GM19467 (cell line): Measurements from ENCODE around the gene SYCN.

Source experiments
- ATAC-seq: cut with Tn5 transposase; IDR thresholded peaks from one replicate; pipeline ENCODE4 v1.9.1; 2021; ENCODE audit warnings: mild to moderate bottlenecking, moderate library complexity; ENCODE audit not compliant: unreplicated experiment

SYCN gene

GRCh38 chr19:39172700-39173501, 31.2 kb downstream of the SYCN start:
- ATAC-seq, result no peak

- ATAC-seq, result no peak
Observed at GRCh38 chr19:39171479-39172465, 32.3 kb downstream of the SYCN start.

- no peak for ATAC-seq
Observed at GRCh38 chr19:39170386-39171231, 33.5 kb downstream of the SYCN start.

- no peak for ATAC-seq
Observed at GRCh38 chr19:39169143-39169810, 34.8 kb downstream of the SYCN start.

GRCh38 chr19:39168258-39169142, 35.6 kb downstream of the SYCN start:
- ATAC-seq, result no peak

GRCh38 chr19:39167461-39168257, 36.4 kb downstream of the SYCN start:
- no peak for ATAC-seq

GRCh38 chr19:39166571-39167391, 37.3 kb downstream of the SYCN start:
- no peak for ATAC-seq

- ATAC-seq, result no peak
Observed at GRCh38 chr19:39165857-39166256, 38.2 kb downstream of the SYCN start.

GRCh38 chr19:39164289-39164688, 39.8 kb downstream of the SYCN start:
- no peak for ATAC-seq

GRCh38 chr19:39163621-39164020, 40.4 kb downstream of the SYCN start:
- ATAC-seq, result no peak

- no peak for ATAC-seq
Observed at GRCh38 chr19:39162441-39163043, 41.5 kb downstream of the SYCN start.

GRCh38 chr19:39160889-39161672, 43.0 kb downstream of the SYCN start:
- no peak for ATAC-seq

GRCh38 chr19:39160523-39160861, 43.6 kb downstream of the SYCN start:
- ATAC-seq, result no peak

- no peak for ATAC-seq
Observed at GRCh38 chr19:39158646-39159260, 45.3 kb downstream of the SYCN start.

GRCh38 chr19:39157997-39158389, 46.1 kb downstream of the SYCN start:
- no peak for ATAC-seq
